Measurements from ENCODE around the gene RBP3. TPM values are rescaled to one million over a fixed set of nuclear protein-coding genes. Genes with fewer than 3 reads are reported as not detected.

The RBP3 gene
- total and polyA plus RNA-seq, 2 of the 4 experiments (the other 2 are of a cell fraction) = not detected

DNA sequence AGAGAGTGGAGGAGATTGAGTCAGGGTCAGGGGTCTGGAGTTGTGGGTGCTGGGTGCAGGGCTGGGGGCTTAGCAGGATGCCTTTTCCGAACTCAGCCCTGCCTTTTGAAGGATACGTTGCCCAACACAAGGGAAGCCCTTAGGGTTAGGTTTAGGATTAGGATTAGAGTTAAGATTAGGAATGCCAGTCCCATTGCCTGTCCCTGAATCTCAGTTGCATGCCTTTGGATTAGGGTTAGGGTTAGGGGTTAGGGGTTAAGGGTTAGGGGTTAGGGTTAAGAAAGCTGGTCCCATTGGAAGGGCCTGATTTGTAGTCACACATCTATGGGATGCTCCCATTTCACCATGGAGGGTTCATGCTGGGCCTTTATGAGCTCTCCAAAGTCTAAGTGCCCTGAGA lies 56.8 kb downstream of the RBP3 start:
- Histone ChIP-seq H3K9ac (ENCODE audit: low read depth, low read length) (no peak overlapping the region), H4K8ac (ENCODE audit: low read depth in 2 of 2, low read length in 2 of 2) (no peak overlapping the region), H3K14ac (replicated peaks; ENCODE audit: low read depth, low read length) (no peak overlapping the region), H2AK9ac (replicated peaks; ENCODE audit: low read depth, low read length, poor library complexity) (no peak overlapping the region), H3K4me2 (ENCODE audit: low read depth, low read length) (no peak overlapping the region), H2AFZ (replicated peaks; ENCODE audit: low read length, poor library complexity) (no peak overlapping the region), H3K4me1 (ENCODE audit: control insufficient read depth, insufficient read depth, low read length) (peaks cover 27% of the 10 kb centered on the region), H4K91ac (ENCODE audit: insufficient read depth, low read depth, low read length) (no peak overlapping the region), H3K4me3 (ENCODE audit: insufficient read depth, low read depth, low read length) (no peak overlapping the region), H2BK15ac (ENCODE audit: low read depth, low read length) (peak overlapping the region; percentile 26; the same call in 1 of the 3 replicates), H3K23ac (ENCODE audit: low read depth, low read length) (no peak overlapping the region), H3K9me3 (ENCODE audit: control insufficient read depth, insufficient read depth, low read length) (no peaks in the 10 kb centered on the region), H2BK20ac (ENCODE audit: low read depth, low read length) (no peak overlapping the region; the same call in 1 of the 2 replicates), H4K5ac (ENCODE audit: low read depth, low read length) (no peak overlapping the region), H4K20me1 (ENCODE audit: insufficient read depth, low read length) (no peaks in the 10 kb centered on the region; the same call in 1 of the 2 replicates), H3K36me3 (ENCODE audit: control insufficient read depth, insufficient read depth, low read length) (no peaks in the 10 kb centered on the region), H2AK5ac (ENCODE audit: low read depth, low read length) (peak overlapping the region; percentile 94), H2BK120ac (ENCODE audit: low read depth, low read length) (peak overlapping the region; percentile 97), H3K9me1 (ENCODE audit: insufficient read depth, low read length) (peaks cover 36% of the 10 kb centered on the region), H3K4ac (ENCODE audit: low read depth, low read length) (no peak overlapping the region), H3K27ac (ENCODE audit: insufficient read depth, low read length) (no peak overlapping the region), H3K56ac (ENCODE audit: extremely low read depth, insufficient read depth, low read length) (no peak overlapping the region), H3K18ac (ENCODE audit: low read depth, low read length) (no peak overlapping the region), H3K27me3 (ENCODE audit: control insufficient read depth, insufficient read depth, low read length) (peaks cover 1% of the 10 kb centered on the region; the same call in 1 of the 2 replicates), H3K79me1 (ENCODE audit: low read depth in 1 of 2, low read length in 2 of 2) (no peaks in the 10 kb centered on the region), H2BK5ac (ENCODE audit: low read depth, low read length, poor library complexity, severe bottlenecking) (no peak overlapping the region)
- CTCF ChIA-PET = no interaction called here
- ATAC-seq (ENCODE audit: low read depth) (no peak), DNase-seq (no peak)
- POLR2A ChIA-PET (ENCODE audit: unreplicated experiment) = no interaction called here
- dilution Hi-C loops (cut with HindIII; ENCODE audit: low sequenced_read_pairs, unreplicated experiment) (no loop called here), intact Hi-C loops (cut with micrococcal nuclease) (no loop called here), in situ Hi-C loops (cut with MboI; ENCODE audit: low sequenced_read_pairs) (loop anchor here (25.0 kb wide), 1 partner anchor 868 kb away; no protein-coding TSS in a partner anchor)
- BruUV-seq (replicated peaks) = no TSS peak
- no peak for TF ChIP-seq FOS (IDR thresholded peaks at IDR 0.05; ENCODE audit: low read depth, low read length)
- no peak for TF ChIP-seq MAZ (IDR thresholded peaks at IDR 0.05; ENCODE audit: borderline replicate concordance, low read depth, low read length)
- TF ChIP-seq SMC3 (IDR thresholded peaks at IDR 0.05; ENCODE audit: low read depth, low read length) = no peak
- TF ChIP-seq NFE2L2 (IDR thresholded peaks at IDR 0.05; ENCODE audit: low read depth, low read length) = no peak
- no peak for TF ChIP-seq MXI1 (IDR thresholded peaks at IDR 0.05; ENCODE audit: borderline replicate concordance, low read depth, low read length)
- TF ChIP-seq, protein P1, sequence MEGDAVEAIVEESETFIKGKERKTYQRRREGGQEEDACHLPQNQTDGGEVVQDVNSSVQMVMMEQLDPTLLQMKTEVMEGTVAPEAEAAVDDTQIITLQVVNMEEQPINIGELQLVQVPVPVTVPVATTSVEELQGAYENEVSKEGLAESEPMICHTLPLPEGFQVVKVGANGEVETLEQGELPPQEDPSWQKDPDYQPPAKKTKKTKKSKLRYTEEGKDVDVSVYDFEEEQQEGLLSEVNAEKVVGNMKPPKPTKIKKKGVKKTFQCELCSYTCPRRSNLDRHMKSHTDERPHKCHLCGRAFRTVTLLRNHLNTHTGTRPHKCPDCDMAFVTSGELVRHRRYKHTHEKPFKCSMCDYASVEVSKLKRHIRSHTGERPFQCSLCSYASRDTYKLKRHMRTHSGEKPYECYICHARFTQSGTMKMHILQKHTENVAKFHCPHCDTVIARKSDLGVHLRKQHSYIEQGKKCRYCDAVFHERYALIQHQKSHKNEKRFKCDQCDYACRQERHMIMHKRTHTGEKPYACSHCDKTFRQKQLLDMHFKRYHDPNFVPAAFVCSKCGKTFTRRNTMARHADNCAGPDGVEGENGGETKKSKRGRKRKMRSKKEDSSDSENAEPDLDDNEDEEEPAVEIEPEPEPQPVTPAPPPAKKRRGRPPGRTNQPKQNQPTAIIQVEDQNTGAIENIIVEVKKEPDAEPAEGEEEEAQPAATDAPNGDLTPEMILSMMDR (conservative IDR thresholded peaks at IDR 0.05; ENCODE audit: low read depth, low read length) = no peak
- TF ChIP-seq, protein P2, sequence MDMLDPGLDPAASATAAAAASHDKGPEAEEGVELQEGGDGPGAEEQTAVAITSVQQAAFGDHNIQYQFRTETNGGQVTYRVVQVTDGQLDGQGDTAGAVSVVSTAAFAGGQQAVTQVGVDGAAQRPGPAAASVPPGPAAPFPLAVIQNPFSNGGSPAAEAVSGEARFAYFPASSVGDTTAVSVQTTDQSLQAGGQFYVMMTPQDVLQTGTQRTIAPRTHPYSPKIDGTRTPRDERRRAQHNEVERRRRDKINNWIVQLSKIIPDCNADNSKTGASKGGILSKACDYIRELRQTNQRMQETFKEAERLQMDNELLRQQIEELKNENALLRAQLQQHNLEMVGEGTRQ (IDR thresholded peaks at IDR 0.05; ENCODE audit: low read depth, low read length) = no peak
- no peak for TF ChIP-seq MAFK (IDR thresholded peaks at IDR 0.05; ENCODE audit: low read depth, low read length)
- TF ChIP-seq POLR2A (IDR thresholded peaks at IDR 0.05; ENCODE audit: low read depth, low read length) = no peak
- TF ChIP-seq RAD21 (IDR thresholded peaks at IDR 0.05; ENCODE audit: low read length) = no peak
- TF ChIP-seq RCOR1 (IDR thresholded peaks at IDR 0.05; ENCODE audit: insufficient replicate concordance, low read length) = no peak
- WGBS, 2 experiments (ENCODE audit: extremely low coverage in 2 of 2, insufficient read length in 1 of 2) = 100% methylated on average over 1 of the region's 2 CpGs; no CpG with 5 or more reads in 1 of the 2 experiments

Data from IMR-90 (cell line).